IMR-90 (cell line): ENCODE data around the gene CNTN4. TPM values are rescaled to one million over a fixed set of nuclear protein-coding genes. Genes with fewer than 3 reads are reported as not detected.

ENCODE experiments used
- ATAC-seq: fragments of 200-7000 bp; cut with Tn5 transposase; 2 replicates; pipeline ENCODE4 v1.9.1; 2020; ENCODE audit warnings: low read depth, mild to moderate bottlenecking, moderate library complexity
- BruUV-seq: library from RNA; stranded (reverse); fragments of 400-500 nt; replicated peaks from 2 replicates; lab custom pipeline; 2021; lab: Mats Ljungman, UMichigan
- CTCF ChIA-PET: fragments of 300-600 bp; formaldehyde crosslinking; extraction: SDS; loops from one replicate; lab custom pipeline; 2021; ENCODE audit warnings: antibody characterized with exemption; lab: Yijun Ruan, JAX
- POLR2A ChIA-PET: fragments of 300-600 bp; sonication (Branson Sonifier 250); formaldehyde crosslinking; loops from one replicate; lab custom pipeline; 2022; ENCODE audit warnings: antibody characterized with exemption; ENCODE audit not compliant: unreplicated experiment; lab: Charles Lee
- DNase-seq: peaks from one replicate; pipeline ENCODE4 v3.0.0; 2013
- H2AFZ ChIP-seq: replicated peaks from 2 replicates; pipeline ENCODE3; 2013; ENCODE audit warnings: low read length, mild to moderate bottlenecking; ENCODE audit not compliant: poor library complexity
- H2AK5ac ChIP-seq: 2 replicates; pipeline ENCODE4 v1.6.1; 2013; ENCODE audit warnings: low read depth, low read length, inconsistent platforms
- H2AK9ac ChIP-seq: replicated peaks from 2 replicates; pipeline ENCODE3; 2013; ENCODE audit warnings: mild to moderate bottlenecking, low read depth, low read length, moderate library complexity; ENCODE audit not compliant: poor library complexity
- H2BK120ac ChIP-seq: 2 replicates; pipeline ENCODE4 v1.6.1; 2013; ENCODE audit warnings: low read depth, low read length, inconsistent platforms
- H2BK15ac ChIP-seq: 3 replicates; pipeline ENCODE4 v1.6.1; 2013; ENCODE audit warnings: low read depth, low read length, inconsistent platforms
- H2BK20ac ChIP-seq: 2 replicates; pipeline ENCODE4 v1.6.1; 2013; ENCODE audit warnings: low read depth, mild to moderate bottlenecking, inconsistent platforms, low read length, moderate library complexity
- H2BK5ac ChIP-seq: 2 replicates; pipeline ENCODE4 v1.6.1; 2013; ENCODE audit warnings: mild to moderate bottlenecking, low read depth, low read length, inconsistent platforms; ENCODE audit not compliant: poor library complexity, severe bottlenecking
- H3K14ac ChIP-seq: replicated peaks from 2 replicates; pipeline ENCODE4 v1.6.1; 2013; ENCODE audit warnings: low read depth, low read length, inconsistent platforms
- H3K18ac ChIP-seq: 2 replicates; pipeline ENCODE4 v1.6.1; 2013; ENCODE audit warnings: low read depth, low read length, control low read depth
- H3K23ac ChIP-seq: 2 replicates; pipeline ENCODE4 v1.6.1; 2013; ENCODE audit warnings: low read depth, low read length, inconsistent platforms
- H3K27ac ChIP-seq: 2 replicates; pipeline ENCODE4 v1.5.1; 2013; ENCODE audit warnings: mild to moderate bottlenecking, control low read depth, low read length; ENCODE audit not compliant: insufficient read depth
- H3K27me3 ChIP-seq: 2 replicates; pipeline ENCODE4 v1.6.1; 2013; ENCODE audit warnings: low read length; ENCODE audit not compliant: control insufficient read depth, insufficient read depth
- H3K36me3 ChIP-seq: 2 replicates; pipeline ENCODE4 v1.6.1; 2013; ENCODE audit warnings: low read length, mixed read lengths; ENCODE audit not compliant: control insufficient read depth, insufficient read depth
- H3K4ac ChIP-seq: 2 replicates; pipeline ENCODE4 v1.6.1; 2013; ENCODE audit warnings: low read depth, low read length, inconsistent platforms
- H3K4me1 ChIP-seq: 2 replicates; pipeline ENCODE4 v1.6.1; 2013; ENCODE audit warnings: low read length, mixed read lengths; ENCODE audit not compliant: control insufficient read depth, insufficient read depth
- H3K4me2 ChIP-seq: 2 replicates; pipeline ENCODE4 v1.6.1; 2013; ENCODE audit warnings: low read depth, mild to moderate bottlenecking, control low read depth, low read length, moderate library complexity
- H3K4me3 ChIP-seq: 2 replicates; pipeline ENCODE4 v1.5.1; 2013; ENCODE audit warnings: low read depth, mild to moderate bottlenecking, control low read depth, low read length, moderate library complexity; ENCODE audit not compliant: insufficient read depth
- H3K56ac ChIP-seq: 2 replicates; pipeline ENCODE4 v1.6.1; 2013; ENCODE audit warnings: low read length, inconsistent platforms; ENCODE audit not compliant: insufficient read depth; ENCODE audit errors: extremely low read depth
- H3K79me1 ChIP-seq, 2 experiments: 2 replicates each; pipeline ENCODE4 v1.6.1; 2013; ENCODE audit warnings: low read length in 2 of 2, inconsistent platforms in 1 of 2, low read depth in 1 of 2
- H3K9ac ChIP-seq: 2 replicates; pipeline ENCODE4 v1.6.1; 2013; ENCODE audit warnings: low read depth, low read length, control low read depth
- H3K9me1 ChIP-seq: 2 replicates; pipeline ENCODE4 v1.6.1; 2013; ENCODE audit warnings: low read length, inconsistent platforms; ENCODE audit not compliant: insufficient read depth
- H3K9me3 ChIP-seq: 2 replicates; pipeline ENCODE4 v1.6.1; 2013; ENCODE audit warnings: low read length; ENCODE audit not compliant: control insufficient read depth, insufficient read depth
- H4K20me1 ChIP-seq: 2 replicates; pipeline ENCODE4 v1.6.1; 2013; ENCODE audit warnings: low read length, inconsistent platforms; ENCODE audit not compliant: insufficient read depth
- H4K5ac ChIP-seq: 2 replicates; pipeline ENCODE4 v1.6.1; 2013; ENCODE audit warnings: mild to moderate bottlenecking, low read depth, low read length, control low read depth
- H4K8ac ChIP-seq, 2 experiments: 2 replicates each; pipeline ENCODE4 v1.6.1; 2013; ENCODE audit warnings: low read depth in 2 of 2, low read length in 2 of 2, control low read depth in 1 of 2, inconsistent platforms in 1 of 2
- H4K91ac ChIP-seq: 2 replicates; pipeline ENCODE4 v1.6.1; 2013; ENCODE audit warnings: low read depth, low read length, inconsistent platforms; ENCODE audit not compliant: insufficient read depth
- ELK1 ChIP-seq: fragments of 150-350 bp; IDR thresholded peaks from 2 replicates; pipeline ENCODE4 v1.6.1; 2016; ENCODE audit warnings: low read depth, mild to moderate bottlenecking, low read length, moderate library complexity, borderline replicate concordance
- NFE2L2 ChIP-seq: fragments of 150-350 bp; IDR thresholded peaks from 2 replicates; pipeline ENCODE4 v1.6.1; 2016; ENCODE audit warnings: low read depth, mild to moderate bottlenecking, low read length
- POLR2A ChIP-seq: IDR thresholded peaks from 2 replicates; pipeline ENCODE4 v1.6.1; 2012; ENCODE audit warnings: mild to moderate bottlenecking, low read depth, low read length
- RAD21 ChIP-seq: IDR thresholded peaks from 2 replicates; pipeline ENCODE4 v1.6.1; 2012; ENCODE audit warnings: low read length, improper control_type of control experiment
- RCOR1 ChIP-seq: IDR thresholded peaks from 2 replicates; pipeline ENCODE4 v1.6.1; 2012; ENCODE audit warnings: mild to moderate bottlenecking, low read length, improper control_type of control experiment; ENCODE audit not compliant: insufficient replicate concordance
- RFX5 ChIP-seq: IDR thresholded peaks from 2 replicates; pipeline ENCODE4 v1.8.0; 2012; ENCODE audit warnings: low read depth, mild to moderate bottlenecking, low read length, moderate library complexity
- dilution Hi-C: fragments of 300-500 bp; cut with HindIII; formaldehyde crosslinking; loops from one replicate; pipeline ENCODE4 v1.14.3; 2018; ENCODE audit warnings: low sequenced_read_pairs; ENCODE audit not compliant: unreplicated experiment
- in situ Hi-C: fragments of 300-500 bp; cut with MboI; formaldehyde crosslinking; loops from 3 replicates; pipeline ENCODE4 v1.14.3; 2019; ENCODE audit warnings: low sequenced_read_pairs, inconsistent platforms, mixed read lengths
- intact Hi-C: fragments of 100-400 bp; cut with micrococcal nuclease; formaldehyde crosslinking; loops from 2 replicates; pipeline ENCODE4 v1.10.0; 2022
- polyA plus RNA-seq, 3 experiments: library from polyadenylated mRNA; depleted of rRNA; stranded (reverse); fragments of >200 nt; gene quantifications; 2 replicates each; pipeline ENCODE4 v1.2.3, GENCODE V29; 2012; ENCODE audit warnings: low replicate concordance in 1 of 3
- total RNA-seq: library from RNA; depleted of rRNA; stranded (reverse); fragments of >200 nt; gene quantifications from 2 replicates; pipeline ENCODE4 v1.2.3, GENCODE V29; 2012

Gene CNTN4
- total and polyA plus RNA-seq, 2 of the 4 experiments (the other 2 are of a cell fraction), result under 0.01 TPM; not detected in 1

GRCh38 chr3:2370317-2370716 is 271.7 kb downstream of the CNTN4 start:
- dilution Hi-C loops (no loop called here), in situ Hi-C loops (no loop called here), intact Hi-C loops (no loop called here)
- H3K9me3 ChIP-seq, result 0 out of 2 replicates have a peak, but pooled peaks cover 1% of the 10 kb centered on the region
- no peak overlapping the region for H2BK5ac ChIP-seq
- no peaks in the 10 kb centered on the region for H4K20me1 ChIP-seq
- POLR2A ChIA-PET, result no interaction called here
- no peaks in the 10 kb centered on the region for H3K9me1 ChIP-seq
- no peak overlapping the region for H2BK120ac ChIP-seq
- ATAC-seq (no peak), DNase-seq (no peak)
- H3K4me3 ChIP-seq, result no peak overlapping the region
- no TSS peak for BruUV-seq
- H3K23ac ChIP-seq, result no peak overlapping the region
- no peak overlapping the region for H3K9ac ChIP-seq
- no peak overlapping the region for H2AK9ac ChIP-seq
- no peaks in the 10 kb centered on the region for H3K27me3 ChIP-seq
- H3K56ac ChIP-seq, result no peak overlapping the region
- TF ChIP-seq NFE2L2 (no peak), RFX5 (no peak), RAD21 (no peak), ELK1 (no peak), POLR2A (no peak), RCOR1 (no peak)
- CTCF ChIA-PET, result no interaction called here
- H3K79me1 ChIP-seq, result no peaks in the 10 kb centered on the region
- H4K91ac ChIP-seq, result no peak overlapping the region
- H3K4me2 ChIP-seq, result no peak overlapping the region
- no peak overlapping the region for H3K14ac ChIP-seq
- H3K36me3 ChIP-seq, result no peaks in the 10 kb centered on the region
- no peak overlapping the region for H3K4ac ChIP-seq
- H3K4me1 ChIP-seq, result no peaks in the 10 kb centered on the region
- H2BK15ac ChIP-seq, result no peak overlapping the region
- H2AK5ac ChIP-seq, result no peak overlapping the region
- H4K8ac ChIP-seq, result no peak overlapping the region
- H2BK20ac ChIP-seq, result no peak overlapping the region
- no peak overlapping the region for H2AFZ ChIP-seq
- H4K5ac ChIP-seq, result no peak overlapping the region
- no peak overlapping the region for H3K18ac ChIP-seq
- H3K27ac ChIP-seq, result no peak overlapping the region
